Esophagus (tissue), 2 donors: ENCODE data around the gene PLEKHD1. TPM values are rescaled to one million over a fixed set of nuclear protein-coding genes. Genes with fewer than 3 reads are reported as not detected.
A peak's percentile ranks its signal among the peaks of the same experiment; 100 is the strongest.

Experiments
- H3K27ac ChIP-seq, 2 donors: one replicate each; pipeline ENCODE4 v1.5.1; 2013; ENCODE audit warnings: low read depth in 2 of 2, mild to moderate bottlenecking in 2 of 2, inconsistent platforms in 1 of 2, low read length in 1 of 2, moderate library complexity in 1 of 2
- H3K27me3 ChIP-seq, 2 donors: one replicate each; pipeline ENCODE4 v1.6.1; 2013; ENCODE audit warnings: low read length in 2 of 2, control low read depth in 1 of 2, mild to moderate bottlenecking in 1 of 2; ENCODE audit not compliant: insufficient read depth in 2 of 2, control insufficient read depth in 1 of 2
- H3K36me3 ChIP-seq, 2 donors: one replicate each; pipeline ENCODE4 v1.6.1; 2013; ENCODE audit warnings: low read length in 1 of 2; ENCODE audit not compliant: control insufficient read depth in 2 of 2, insufficient read depth in 2 of 2
- H3K4me1 ChIP-seq, 2 donors: one replicate each; pipeline ENCODE4 v1.6.1; 2013; ENCODE audit warnings: low read length in 1 of 2; ENCODE audit not compliant: control insufficient read depth in 2 of 2, insufficient read depth in 2 of 2
- H3K4me3 ChIP-seq, 2 donors: one replicate each; pipeline ENCODE4 v1.5.1; 2013; ENCODE audit warnings: low read length in 2 of 2, mild to moderate bottlenecking in 2 of 2, low read depth in 1 of 2, moderate library complexity in 1 of 2
- H3K9me3 ChIP-seq, 2 donors: one replicate each; pipeline ENCODE4 v1.6.1; 2013; ENCODE audit warnings: mild to moderate bottlenecking in 2 of 2, low read depth in 1 of 2, low read length in 1 of 2, moderate library complexity in 1 of 2; ENCODE audit not compliant: control insufficient read depth in 2 of 2, insufficient read depth in 1 of 2
- WGBS, 2 donors: extraction: QIAGEN DNeasy Blood & Tissue Kit; methylation state at CpG; one replicate each; pipeline ENCODE4 v1.1.7; 2013; 5-methylcytosine and 5-hydroxymethylcytosine counted together
- polyA plus RNA-seq, 2 donors: library from polyadenylated mRNA; stranded (reverse); fragments of 200-250 nt; gene quantifications; one replicate each; pipeline ENCODE4 v1.2.3, GENCODE V29; 2013
- donor health status: healthy with polysubstance abuse.
- donor health status: Bipolar disorder and iron deficiency.

Gene PLEKHD1
- under 1 TPM; 0.05 to 0.06 TPM for polyA plus RNA-seq

DNA sequence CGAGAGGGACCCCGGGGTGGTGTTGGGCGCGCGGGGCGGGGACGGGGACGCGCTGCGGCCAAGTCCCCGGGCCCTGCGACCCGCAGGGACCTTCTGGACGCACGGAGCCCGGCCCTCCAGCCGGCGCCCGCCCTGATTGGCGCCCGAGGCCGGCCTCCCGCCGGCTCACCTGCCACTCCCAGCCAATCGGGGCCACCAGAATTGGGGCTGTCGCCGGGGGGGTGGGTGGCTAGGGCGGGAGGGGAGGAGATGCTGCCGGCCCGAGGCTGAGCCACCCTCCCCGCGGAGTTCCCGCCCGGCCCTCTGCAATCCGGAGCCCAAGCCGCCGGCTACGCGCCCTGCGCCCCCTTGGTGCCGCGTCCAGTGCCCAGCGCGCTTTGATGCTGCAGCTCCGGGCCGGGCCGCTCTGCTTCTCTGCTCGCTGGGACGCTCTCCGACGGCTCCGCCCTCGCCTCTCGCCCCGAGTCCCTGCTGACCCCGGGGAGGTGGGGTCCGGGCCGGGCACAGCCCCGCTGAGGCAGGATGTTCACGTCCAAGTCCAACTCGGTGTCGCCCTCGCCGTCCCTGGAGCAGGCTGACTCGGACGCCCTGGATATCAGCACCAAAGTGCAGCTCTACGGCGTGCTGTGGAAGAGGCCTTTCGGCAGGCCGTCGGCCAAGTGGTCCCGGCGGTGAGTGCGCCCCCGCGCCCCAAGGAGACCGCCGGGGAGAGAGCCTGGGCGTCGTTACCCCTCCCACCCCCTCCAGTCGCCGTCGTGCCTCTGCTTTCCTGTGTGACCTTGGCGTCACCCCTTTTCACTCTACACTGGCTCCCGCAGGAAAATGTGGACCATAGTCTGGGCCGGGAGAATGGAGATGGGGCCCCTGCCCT, at the start of gene PLEKHD1:
PLEKHD1 (plus strand) TSS at position 285 of the 871 bp plus-strand sequence; CDS start at position 523, 238 bp downstream.
- Histone ChIP-seq H3K4me3 (peak within 1 kb of the TSS; percentile 38 to 50), H3K4me1 (peaks cover 8 to 9% of the 10 kb centered on the region in 2 donors), H3K27ac (no peak within 1 kb of the TSS), H3K9me3 (no peaks in the 10 kb centered on the region), H3K27me3 (peaks cover 2 to 10% of the 10 kb centered on the region in 2 donors), H3K36me3 (no peaks in the 10 kb centered on the region)
- WGBS, 2 donors = 4 to 5% methylated on average over 72 to 86 of the region's 86 CpGs

DNA sequence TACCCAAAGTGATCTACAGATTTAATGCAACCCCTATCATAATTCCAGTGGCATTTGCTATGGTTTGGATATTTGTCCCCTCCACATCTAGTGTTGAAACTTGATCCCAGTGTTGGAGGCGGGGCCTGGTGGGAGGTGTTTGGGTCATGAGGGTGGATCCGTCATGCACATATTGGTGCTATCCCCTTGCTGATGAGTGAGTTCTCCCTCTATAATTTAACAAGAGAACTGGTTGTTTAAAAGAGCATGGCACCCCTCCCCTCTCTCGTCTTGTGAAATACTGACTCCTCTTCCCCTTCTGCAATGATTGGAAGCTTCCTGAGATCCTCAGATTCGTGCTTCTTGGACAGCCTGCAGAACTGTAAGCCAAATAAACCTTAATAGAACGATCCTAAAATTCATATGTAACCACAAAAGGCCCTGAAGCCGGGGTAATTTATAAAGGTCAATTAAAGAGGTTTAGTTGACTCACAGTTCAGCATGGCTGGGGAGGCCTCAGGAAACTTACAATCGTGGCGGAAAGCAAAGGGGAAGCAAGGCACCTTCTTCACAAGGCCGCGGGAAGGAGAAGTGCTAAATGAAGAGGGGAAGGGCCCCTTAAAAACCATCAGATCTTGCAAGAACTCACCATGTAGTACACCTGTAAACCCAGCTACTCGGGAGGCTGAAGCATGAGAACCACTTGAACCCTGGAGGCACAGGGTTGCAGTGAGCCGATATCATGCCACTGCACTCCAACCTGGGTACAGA, 44.8 kb upstream of the PLEKHD1 start:
- Histone ChIP-seq H3K9me3 (no peaks in the 10 kb centered on the region), H3K27ac (no peak overlapping the region), H3K4me3 (no peak overlapping the region), H3K4me1 (no peaks in the 10 kb centered on the region), H3K36me3 (peaks cover 2 to 3% of the 10 kb centered on the region in 2 donors), H3K27me3 (no peaks in the 10 kb centered on the region)
- 84 to 92% methylated on average over 12 of the region's 12 CpGs for WGBS, 2 donors

DNA sequence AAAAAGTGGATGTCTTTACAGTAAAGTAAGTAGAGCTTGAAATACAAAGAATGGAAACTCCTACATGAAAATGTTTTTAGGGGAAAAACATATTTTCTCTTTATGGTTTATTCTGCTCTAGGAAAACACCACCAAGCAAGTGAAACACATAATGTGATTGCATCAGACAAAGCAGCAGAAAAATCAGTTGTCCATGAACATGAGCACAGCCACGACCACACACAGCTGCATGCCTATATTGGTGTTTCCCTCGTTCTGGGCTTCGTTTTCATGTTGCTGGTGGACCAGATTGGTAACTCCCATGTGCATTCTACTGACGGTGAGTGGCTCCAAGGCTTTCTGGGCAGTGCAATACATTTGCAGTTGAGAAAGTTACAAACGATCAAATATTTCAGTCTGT, 42.6 kb upstream of the PLEKHD1 start:
- H3K36me3 ChIP-seq = peaks cover 2 to 3% of the 10 kb centered on the region in 2 donors
- H3K4me1 ChIP-seq = no peaks in the 10 kb centered on the region
- no peak overlapping the region for H3K4me3 ChIP-seq
- H3K27ac ChIP-seq = no peak overlapping the region
- WGBS, 2 donors = 84 to 92% methylated on average over 5 of the region's 5 CpGs
- H3K9me3 ChIP-seq = no peaks in the 10 kb centered on the region
- no peaks in the 10 kb centered on the region for H3K27me3 ChIP-seq

DNA sequence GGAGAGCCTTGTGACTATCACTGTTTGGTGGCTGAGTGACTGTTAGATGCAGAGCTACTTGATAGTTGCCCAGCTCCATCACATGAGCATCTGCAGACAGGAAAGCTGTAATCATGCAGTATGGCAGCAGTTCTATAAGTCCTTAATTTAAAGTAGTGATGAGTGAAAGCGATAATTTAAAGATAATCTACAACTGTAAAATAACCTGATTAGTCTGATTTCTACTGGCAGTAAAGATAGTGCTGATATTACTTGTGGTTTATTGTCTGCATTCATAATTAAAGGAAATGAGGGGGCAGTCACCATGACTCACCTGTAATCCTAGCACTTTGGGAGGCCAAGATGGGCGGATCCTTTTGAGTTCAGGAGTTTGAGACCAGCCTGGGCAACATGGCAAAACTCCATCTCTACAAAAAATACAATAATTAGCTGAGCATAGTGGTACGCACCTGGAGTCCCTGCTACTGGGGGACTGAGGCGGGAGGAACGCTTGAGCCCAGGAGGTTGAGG, 41.2 kb upstream of the PLEKHD1 start:
- no peak overlapping the region for H3K27ac ChIP-seq

DNA sequence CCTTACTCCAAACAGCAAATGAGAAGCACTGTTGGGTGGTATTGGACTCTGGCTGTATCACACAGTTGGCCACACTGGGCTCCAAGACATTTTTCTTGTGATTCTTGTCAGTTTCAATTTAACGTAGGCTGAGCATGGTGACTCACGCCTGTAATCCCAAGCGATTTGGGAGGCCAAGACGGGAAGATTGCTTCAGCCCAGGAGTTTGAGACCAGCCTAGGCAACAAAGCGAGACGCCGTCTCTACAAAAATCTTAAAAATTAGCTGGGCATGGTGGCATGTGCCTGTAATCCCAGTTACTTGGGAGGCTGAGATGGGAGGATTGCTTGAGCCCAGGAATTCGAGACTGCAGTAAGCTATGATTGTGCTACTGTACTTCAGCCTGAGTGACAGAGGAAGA, 35.3 kb upstream of the PLEKHD1 start:
- WGBS, 2 donors = 94 to 95% methylated on average over 8 of the region's 8 CpGs
- H3K27ac ChIP-seq = no peak overlapping the region
- H3K36me3 ChIP-seq = no peaks in the 10 kb centered on the region
- H3K9me3 ChIP-seq = no peaks in the 10 kb centered on the region
- no peaks in the 10 kb centered on the region for H3K27me3 ChIP-seq
- no peaks in the 10 kb centered on the region for H3K4me1 ChIP-seq
- no peak overlapping the region for H3K4me3 ChIP-seq

More for the DNA sequence above, 41.2 kb upstream of the PLEKHD1 start:
- WGBS, 2 donors = 97 to 98% methylated on average over 5 of the region's 5 CpGs
- Histone ChIP-seq H3K9me3 (no peaks in the 10 kb centered on the region), H3K27me3 (no peaks in the 10 kb centered on the region), H3K36me3 (peaks cover 2 to 3% of the 10 kb centered on the region in 2 donors), H3K4me1 (no peaks in the 10 kb centered on the region), H3K4me3 (no peak overlapping the region)

DNA sequence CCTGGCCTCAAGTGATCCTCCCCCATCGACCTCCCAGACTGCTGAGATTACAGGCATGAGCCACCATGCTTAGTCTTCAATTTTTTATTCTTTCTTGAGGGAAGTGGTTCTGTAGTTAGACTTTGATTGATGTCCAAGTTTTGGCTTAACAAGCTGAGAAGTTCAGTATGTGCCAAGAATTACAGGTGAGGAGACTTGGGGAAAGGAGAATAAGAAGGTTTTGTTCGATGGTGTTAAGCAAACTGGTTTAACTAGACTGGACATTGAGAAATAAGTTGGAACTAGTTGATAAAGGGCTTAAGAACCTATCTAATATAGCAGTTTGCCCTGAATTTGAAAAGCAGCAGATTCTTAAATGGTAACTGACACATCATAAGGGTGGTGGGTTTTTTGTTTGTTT, 32.6 kb upstream of the PLEKHD1 start:
- Histone ChIP-seq H3K4me3 (no peak overlapping the region), H3K4me1 (no peaks in the 10 kb centered on the region), H3K27ac (no peak overlapping the region), H3K9me3 (no peaks in the 10 kb centered on the region), H3K36me3 (peaks cover 0 to 3% of the 10 kb centered on the region in 2 donors), H3K27me3 (no peaks in the 10 kb centered on the region)
- 54 to 55% methylated on average over 2 of the region's 2 CpGs for WGBS, 2 donors

DNA sequence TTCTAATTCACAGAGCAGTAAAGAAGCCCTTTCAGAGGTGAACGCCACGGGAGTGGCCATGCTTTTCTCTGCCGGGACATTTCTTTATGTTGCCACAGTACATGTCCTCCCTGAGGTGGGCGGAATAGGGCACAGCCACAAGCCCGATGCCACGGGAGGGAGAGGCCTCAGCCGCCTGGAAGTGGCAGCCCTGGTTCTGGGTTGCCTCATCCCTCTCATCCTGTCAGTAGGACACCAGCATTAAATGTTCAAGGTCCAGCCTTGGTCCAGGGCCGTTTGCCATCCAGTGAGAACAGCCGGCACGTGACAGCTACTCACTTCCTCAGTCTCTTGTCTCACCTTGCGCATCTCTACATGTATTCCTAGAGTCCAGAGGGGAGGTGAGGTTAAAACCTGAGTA, 26.2 kb upstream of the PLEKHD1 start:
- peaks cover 0 to 11% of the 10 kb centered on the region in 2 donors for H3K36me3 ChIP-seq
- whole genome bisulfite sequencing, 2 donors = 87 to 92% methylated on average over 11 of the region's 11 CpGs

DNA sequence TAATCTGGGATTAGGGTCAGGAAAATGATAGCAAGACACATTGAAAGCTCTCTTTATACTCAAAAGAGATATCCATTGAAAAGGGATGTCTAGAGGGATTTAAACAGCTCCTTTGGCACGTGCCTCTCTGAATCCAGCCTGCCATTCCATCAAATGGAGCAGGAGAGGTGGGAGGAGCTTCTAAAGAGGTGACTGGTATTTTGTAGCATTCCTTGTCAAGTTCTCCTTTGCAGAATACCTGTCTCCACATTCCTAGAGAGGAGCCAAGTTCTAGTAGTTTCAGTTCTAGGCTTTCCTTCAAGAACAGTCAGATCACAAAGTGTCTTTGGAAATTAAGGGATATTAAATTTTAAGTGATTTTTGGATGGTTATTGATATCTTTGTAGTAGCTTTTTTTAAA, 25.4 kb upstream of the PLEKHD1 start:
- no peaks in the 10 kb centered on the region for H3K9me3 ChIP-seq
- H3K4me1 ChIP-seq = no peaks in the 10 kb centered on the region
- no peak overlapping the region for H3K27ac ChIP-seq
- 44 to 54% methylated on average over 1 of the region's 1 CpG for WGBS, 2 donors
- peaks cover 0 to 11% of the 10 kb centered on the region in 2 donors for H3K36me3 ChIP-seq
- H3K4me3 ChIP-seq = no peak overlapping the region
- no peaks in the 10 kb centered on the region for H3K27me3 ChIP-seq

More for the DNA sequence above, 26.2 kb upstream of the PLEKHD1 start:
- Histone ChIP-seq H3K4me3 (no peak overlapping the region), H3K9me3 (no peaks in the 10 kb centered on the region), H3K4me1 (no peaks in the 10 kb centered on the region), H3K27ac (no peak overlapping the region), H3K27me3 (no peaks in the 10 kb centered on the region)

DNA sequence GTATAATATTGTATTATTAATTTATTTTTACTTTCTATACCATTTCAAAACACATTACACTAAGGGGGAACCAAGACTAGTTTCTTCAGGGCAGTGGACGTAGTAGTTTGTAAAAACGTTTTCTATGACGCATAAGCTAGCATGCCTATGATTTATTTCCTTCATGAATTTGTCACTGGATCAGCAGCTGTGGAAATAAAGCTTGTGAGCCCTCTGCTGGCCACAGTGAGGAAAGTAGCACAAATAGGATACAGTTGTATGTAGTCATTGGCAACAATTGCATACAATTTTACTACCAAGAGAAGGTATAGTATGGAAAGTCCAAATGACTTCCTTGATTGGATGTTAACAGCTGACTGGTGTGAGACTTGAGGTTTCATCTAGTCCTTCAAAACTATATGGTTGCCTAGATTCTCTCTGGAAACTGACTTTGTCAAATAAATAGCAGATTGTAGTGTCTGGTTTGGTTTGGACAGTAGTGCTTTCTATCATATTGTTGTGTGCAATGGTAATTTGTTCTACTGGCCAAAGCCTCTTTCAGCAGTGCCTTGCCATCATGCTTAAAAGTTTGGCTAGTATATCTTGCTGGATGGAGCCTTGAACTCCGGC, 24.3 kb upstream of the PLEKHD1 start:
- 26 to 27% methylated on average over 4 of the region's 4 CpGs for WGBS, 2 donors
- Histone ChIP-seq H3K9me3 (no peaks in the 10 kb centered on the region), H3K27ac (no peak overlapping the region), H3K36me3 (peaks cover 0 to 11% of the 10 kb centered on the region in 2 donors), H3K4me1 (no peaks in the 10 kb centered on the region), H3K27me3 (no peaks in the 10 kb centered on the region), H3K4me3 (no peak overlapping the region)
